Liver (tissue), 3 donors: Measurements from ENCODE around the gene PPFIA1.

Experiments used
- GABPA ChIP-seq, 2 donors: IDR thresholded peaks in 1 of 2; conservative IDR thresholded peaks in 1 of 2; 2 replicates each; pipeline ENCODE4 v1.6.1; 2016; ENCODE audit warnings: antibody characterized with exemption in 2 of 2, mild to moderate bottlenecking in 1 of 2, moderate library complexity in 1 of 2
- SP1 ChIP-seq: IDR thresholded peaks from 2 replicates; pipeline ENCODE4 v1.6.1; 2018; ENCODE audit warnings: antibody characterized with exemption, mild to moderate bottlenecking
- TF ChIP-seq, protein P1 (sequence below): fragments of 150-350 bp; IDR thresholded peaks from 2 replicates; pipeline ENCODE4 v1.5.1; 2017; ENCODE audit warnings: improper control_type of control experiment, low read depth, low read length; ENCODE audit not compliant: missing input control
- TF ChIP-seq, protein P2 (sequence below): IDR thresholded peaks from 2 replicates; pipeline ENCODE4 v1.6.1; 2016; ENCODE audit warnings: antibody characterized with exemption, mild to moderate bottlenecking
- donor health status: healthy.
- donor health status: healthy.

DNA sequence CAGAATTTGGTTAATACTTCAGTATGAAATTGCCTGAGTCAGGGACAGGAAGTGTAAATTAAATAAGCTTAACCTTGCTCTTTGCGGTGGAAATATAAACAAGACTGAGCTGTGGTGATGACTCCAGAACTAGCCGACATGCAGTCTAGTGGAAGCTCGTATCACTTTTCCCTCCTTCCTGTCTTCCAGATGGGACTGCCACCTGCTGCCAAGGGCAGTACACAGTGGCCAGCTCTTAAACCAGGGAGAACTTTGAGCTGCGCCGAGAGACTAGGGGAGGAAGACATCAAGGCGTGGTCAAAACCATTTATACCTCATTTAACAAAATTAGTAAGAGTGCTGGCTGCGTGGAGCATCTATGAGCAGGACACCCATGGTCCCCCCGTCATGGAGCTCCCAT, 96.6 kb downstream of the PPFIA1 start:
- TF ChIP-seq GABPA (IDR thresholded peaks at IDR 0.05 in 1 of 2, conservative IDR thresholded peaks at IDR 0.05 in 1 of 2): no peak
- TF ChIP-seq, protein P1, sequence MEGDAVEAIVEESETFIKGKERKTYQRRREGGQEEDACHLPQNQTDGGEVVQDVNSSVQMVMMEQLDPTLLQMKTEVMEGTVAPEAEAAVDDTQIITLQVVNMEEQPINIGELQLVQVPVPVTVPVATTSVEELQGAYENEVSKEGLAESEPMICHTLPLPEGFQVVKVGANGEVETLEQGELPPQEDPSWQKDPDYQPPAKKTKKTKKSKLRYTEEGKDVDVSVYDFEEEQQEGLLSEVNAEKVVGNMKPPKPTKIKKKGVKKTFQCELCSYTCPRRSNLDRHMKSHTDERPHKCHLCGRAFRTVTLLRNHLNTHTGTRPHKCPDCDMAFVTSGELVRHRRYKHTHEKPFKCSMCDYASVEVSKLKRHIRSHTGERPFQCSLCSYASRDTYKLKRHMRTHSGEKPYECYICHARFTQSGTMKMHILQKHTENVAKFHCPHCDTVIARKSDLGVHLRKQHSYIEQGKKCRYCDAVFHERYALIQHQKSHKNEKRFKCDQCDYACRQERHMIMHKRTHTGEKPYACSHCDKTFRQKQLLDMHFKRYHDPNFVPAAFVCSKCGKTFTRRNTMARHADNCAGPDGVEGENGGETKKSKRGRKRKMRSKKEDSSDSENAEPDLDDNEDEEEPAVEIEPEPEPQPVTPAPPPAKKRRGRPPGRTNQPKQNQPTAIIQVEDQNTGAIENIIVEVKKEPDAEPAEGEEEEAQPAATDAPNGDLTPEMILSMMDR: no peak
- TF ChIP-seq, protein P2, sequence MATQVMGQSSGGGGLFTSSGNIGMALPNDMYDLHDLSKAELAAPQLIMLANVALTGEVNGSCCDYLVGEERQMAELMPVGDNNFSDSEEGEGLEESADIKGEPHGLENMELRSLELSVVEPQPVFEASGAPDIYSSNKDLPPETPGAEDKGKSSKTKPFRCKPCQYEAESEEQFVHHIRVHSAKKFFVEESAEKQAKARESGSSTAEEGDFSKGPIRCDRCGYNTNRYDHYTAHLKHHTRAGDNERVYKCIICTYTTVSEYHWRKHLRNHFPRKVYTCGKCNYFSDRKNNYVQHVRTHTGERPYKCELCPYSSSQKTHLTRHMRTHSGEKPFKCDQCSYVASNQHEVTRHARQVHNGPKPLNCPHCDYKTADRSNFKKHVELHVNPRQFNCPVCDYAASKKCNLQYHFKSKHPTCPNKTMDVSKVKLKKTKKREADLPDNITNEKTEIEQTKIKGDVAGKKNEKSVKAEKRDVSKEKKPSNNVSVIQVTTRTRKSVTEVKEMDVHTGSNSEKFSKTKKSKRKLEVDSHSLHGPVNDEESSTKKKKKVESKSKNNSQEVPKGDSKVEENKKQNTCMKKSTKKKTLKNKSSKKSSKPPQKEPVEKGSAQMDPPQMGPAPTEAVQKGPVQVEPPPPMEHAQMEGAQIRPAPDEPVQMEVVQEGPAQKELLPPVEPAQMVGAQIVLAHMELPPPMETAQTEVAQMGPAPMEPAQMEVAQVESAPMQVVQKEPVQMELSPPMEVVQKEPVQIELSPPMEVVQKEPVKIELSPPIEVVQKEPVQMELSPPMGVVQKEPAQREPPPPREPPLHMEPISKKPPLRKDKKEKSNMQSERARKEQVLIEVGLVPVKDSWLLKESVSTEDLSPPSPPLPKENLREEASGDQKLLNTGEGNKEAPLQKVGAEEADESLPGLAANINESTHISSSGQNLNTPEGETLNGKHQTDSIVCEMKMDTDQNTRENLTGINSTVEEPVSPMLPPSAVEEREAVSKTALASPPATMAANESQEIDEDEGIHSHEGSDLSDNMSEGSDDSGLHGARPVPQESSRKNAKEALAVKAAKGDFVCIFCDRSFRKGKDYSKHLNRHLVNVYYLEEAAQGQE: no peak
- TF ChIP-seq SP1: no peak
